ENCODE measurements around the gene NTN1. TPM values are rescaled to one million over a fixed set of nuclear protein-coding genes. Genes with fewer than 3 reads are reported as not detected.

The NTN1 gene
- total and polyA plus RNA-seq, 3 donors from 2014 or later: 4.8 to 8.8 (median 7.6) TPM

DNA sequence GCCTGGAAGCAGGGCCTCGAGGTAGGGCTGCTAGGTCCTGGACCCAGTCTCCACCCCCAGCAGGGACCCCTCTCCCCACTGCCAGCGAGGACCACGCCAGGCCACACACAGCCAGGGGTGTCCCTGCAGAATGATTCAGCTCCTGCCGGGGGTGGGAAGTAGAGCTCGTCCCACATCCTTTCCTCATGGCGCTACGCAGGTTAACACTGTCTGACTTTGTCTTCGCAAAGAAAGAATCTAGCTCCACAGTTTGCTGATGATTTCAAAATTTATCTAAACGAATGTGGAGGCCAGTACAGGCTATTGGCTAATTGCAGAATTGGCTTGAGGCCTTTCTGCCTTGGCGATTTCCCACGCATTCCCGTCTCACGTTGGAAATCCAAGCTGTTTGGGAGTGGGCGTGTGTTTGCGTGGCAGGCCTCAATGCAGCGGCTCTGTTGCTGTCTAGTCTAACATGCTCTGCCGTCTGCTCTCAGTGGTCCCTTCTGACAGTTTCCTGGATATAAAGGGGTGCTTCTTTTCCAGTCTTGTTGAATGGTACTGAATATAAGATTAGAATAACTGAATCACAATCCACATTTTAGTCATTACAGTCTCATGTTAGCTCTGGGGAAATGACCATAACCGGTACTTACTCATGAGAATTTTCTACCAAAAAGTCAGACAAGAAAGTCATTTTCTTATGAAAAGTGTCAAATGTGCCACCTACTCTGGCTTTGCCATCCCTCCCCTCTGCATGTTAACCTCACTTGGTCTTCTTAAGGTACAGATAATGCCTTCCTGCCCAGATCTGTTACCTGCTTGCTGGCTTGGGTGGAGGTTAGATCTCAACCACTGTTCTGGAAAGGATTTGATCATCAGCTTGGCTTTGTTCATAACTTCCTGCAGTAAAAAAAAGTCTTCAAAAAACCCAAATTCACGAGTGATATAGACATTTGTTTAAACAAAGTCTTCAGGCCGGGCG is 252.4 kb downstream of the NTN1 start:
- DNase-seq: peak; percentile 18
- intact Hi-C loops (cut with DNase I; ENCODE audit: low total_unique reads): no loop called here

DNA sequence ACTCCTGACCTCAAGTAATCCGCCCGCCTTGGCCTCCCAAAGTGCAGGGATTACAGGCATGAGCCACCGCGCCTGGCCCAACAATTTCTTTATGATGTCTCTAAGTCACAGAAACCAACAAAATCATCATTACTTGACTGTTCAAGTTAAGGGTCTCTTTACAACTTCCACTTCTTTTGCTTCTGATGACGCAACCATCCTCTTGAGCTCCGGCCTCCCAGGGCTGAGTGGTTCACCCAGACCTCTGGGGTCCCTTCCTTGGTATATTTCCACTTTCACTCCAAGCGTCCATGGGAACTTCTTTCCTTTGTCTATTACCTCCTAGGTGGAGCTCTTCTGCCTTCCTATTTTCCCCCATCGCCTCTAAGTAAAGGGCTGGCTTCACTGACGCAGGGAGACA is 253.7 kb downstream of the NTN1 start:
- Histone ChIP-seq H3K27me3 (no peaks in the 10 kb centered on the region), H3K4me1 (no peaks in the 10 kb centered on the region), H3K4me3 (no peak overlapping the region), H3K36me3 (ENCODE audit: low read depth, missing control alignments) (no peaks in the 10 kb centered on the region), H3K27ac (no peak overlapping the region), H3K9me3 (no peaks in the 10 kb centered on the region)
- 96% methylated on average over 9 of the region's 9 CpGs for WGBS, 2 donors
- TF ChIP-seq POLR2A (IDR thresholded peaks at IDR 0.05): no peak
- TF ChIP-seq, protein P1, sequence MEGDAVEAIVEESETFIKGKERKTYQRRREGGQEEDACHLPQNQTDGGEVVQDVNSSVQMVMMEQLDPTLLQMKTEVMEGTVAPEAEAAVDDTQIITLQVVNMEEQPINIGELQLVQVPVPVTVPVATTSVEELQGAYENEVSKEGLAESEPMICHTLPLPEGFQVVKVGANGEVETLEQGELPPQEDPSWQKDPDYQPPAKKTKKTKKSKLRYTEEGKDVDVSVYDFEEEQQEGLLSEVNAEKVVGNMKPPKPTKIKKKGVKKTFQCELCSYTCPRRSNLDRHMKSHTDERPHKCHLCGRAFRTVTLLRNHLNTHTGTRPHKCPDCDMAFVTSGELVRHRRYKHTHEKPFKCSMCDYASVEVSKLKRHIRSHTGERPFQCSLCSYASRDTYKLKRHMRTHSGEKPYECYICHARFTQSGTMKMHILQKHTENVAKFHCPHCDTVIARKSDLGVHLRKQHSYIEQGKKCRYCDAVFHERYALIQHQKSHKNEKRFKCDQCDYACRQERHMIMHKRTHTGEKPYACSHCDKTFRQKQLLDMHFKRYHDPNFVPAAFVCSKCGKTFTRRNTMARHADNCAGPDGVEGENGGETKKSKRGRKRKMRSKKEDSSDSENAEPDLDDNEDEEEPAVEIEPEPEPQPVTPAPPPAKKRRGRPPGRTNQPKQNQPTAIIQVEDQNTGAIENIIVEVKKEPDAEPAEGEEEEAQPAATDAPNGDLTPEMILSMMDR (IDR thresholded peaks at IDR 0.05): no peak
- DNase-seq: no peak
- intact Hi-C loops (cut with DNase I; ENCODE audit: low total_unique reads): no loop called here

More for the DNA sequence above, 252.4 kb downstream of the NTN1 start:
- TF ChIP-seq, protein P1 (IDR thresholded peaks at IDR 0.05): no peak
- TF ChIP-seq POLR2A (IDR thresholded peaks at IDR 0.05): no peak
- Histone ChIP-seq H3K4me1 (no peaks in the 10 kb centered on the region), H3K9me3 (no peaks in the 10 kb centered on the region), H3K27me3 (no peaks in the 10 kb centered on the region), H3K36me3 (ENCODE audit: low read depth, missing control alignments) (no peaks in the 10 kb centered on the region), H3K27ac (no peak overlapping the region), H3K4me3 (no peak overlapping the region)
- WGBS, 2 donors: 69 to 81% methylated on average over 21 of the region's 21 CpGs

DNA sequence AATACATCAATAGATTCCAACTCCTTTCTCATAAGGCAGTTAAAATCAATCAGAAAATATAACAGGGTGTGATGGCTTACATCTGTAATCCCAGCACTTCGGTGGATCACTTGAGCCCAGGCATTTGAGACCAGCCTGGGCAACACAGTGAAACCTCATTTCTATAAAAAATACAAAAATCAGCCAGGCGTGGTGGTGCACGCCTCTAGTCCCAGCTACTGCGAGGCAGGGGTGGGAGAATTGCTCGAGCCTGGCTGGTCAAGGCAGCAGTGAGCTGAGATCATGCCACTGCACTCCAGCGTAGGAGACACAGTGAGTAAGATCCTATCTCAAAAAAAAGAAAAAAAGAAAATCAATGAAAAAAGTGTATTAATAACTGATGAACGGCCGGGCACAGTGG is 258.6 kb downstream of the NTN1 start:
- Histone ChIP-seq H3K27me3 (no peaks in the 10 kb centered on the region), H3K36me3 (ENCODE audit: low read depth, missing control alignments) (no peaks in the 10 kb centered on the region), H3K4me1 (no peaks in the 10 kb centered on the region), H3K27ac (no peak overlapping the region), H3K9me3 (no peaks in the 10 kb centered on the region), H3K4me3 (no peak overlapping the region)
- WGBS, 2 donors: 94 to 96% methylated on average over 8 of the region's 8 CpGs
- no peak for DNase-seq
- TF ChIP-seq POLR2A (IDR thresholded peaks at IDR 0.05): no peak
- TF ChIP-seq, protein P1 (IDR thresholded peaks at IDR 0.05): no peak
- intact Hi-C loops (cut with DNase I; ENCODE audit: low total_unique reads): no loop called here

DNA sequence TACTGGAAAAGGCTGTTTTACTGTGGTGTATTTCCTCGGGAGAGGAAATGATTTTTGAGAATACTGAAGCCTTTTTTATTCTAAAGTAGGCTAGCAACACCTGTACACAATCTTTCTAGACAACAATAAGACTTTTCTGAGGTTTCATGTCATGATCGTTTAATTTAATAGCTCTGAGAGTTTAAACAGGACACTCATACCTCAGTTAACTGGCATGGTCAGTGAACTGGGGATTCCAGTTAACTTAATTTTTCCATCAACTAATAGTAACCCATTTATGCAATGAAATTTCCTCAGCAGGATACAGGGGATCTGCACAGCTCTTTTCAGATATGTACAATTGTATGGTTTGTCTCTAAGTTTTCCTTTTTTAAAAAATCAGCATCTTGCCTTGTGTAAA is 262.6 kb downstream of the NTN1 start:
- no peak for DNase-seq
- TF ChIP-seq POLR2A (IDR thresholded peaks at IDR 0.05): no peak
- TF ChIP-seq, protein P1 (IDR thresholded peaks at IDR 0.05): no peak
- no peaks in the 10 kb centered on the region for H3K9me3 ChIP-seq
- no peaks in the 10 kb centered on the region for H3K36me3 ChIP-seq (ENCODE audit: low read depth, missing control alignments)
- no peak overlapping the region for H3K4me3 ChIP-seq
- no peaks in the 10 kb centered on the region for H3K27me3 ChIP-seq
- intact Hi-C loops (cut with DNase I; ENCODE audit: low total_unique reads): no loop called here
- no peak overlapping the region for H3K27ac ChIP-seq
- H3K4me1 ChIP-seq: no peaks in the 10 kb centered on the region
- WGBS, 2 donors: 89 to 96% methylated on average over 2 of the region's 2 CpGs

Measured in testis (tissue), 3 donors.